DMS 273 (cell line): ENCODE results near the gene FGD3.

ENCODE experiments used
- DNase-seq: peaks from one replicate; lab custom pipeline; 2025; ENCODE audit not compliant: unreplicated experiment; lab: John Stamatoyannopoulos, UW

FGD3 gene

DNA sequence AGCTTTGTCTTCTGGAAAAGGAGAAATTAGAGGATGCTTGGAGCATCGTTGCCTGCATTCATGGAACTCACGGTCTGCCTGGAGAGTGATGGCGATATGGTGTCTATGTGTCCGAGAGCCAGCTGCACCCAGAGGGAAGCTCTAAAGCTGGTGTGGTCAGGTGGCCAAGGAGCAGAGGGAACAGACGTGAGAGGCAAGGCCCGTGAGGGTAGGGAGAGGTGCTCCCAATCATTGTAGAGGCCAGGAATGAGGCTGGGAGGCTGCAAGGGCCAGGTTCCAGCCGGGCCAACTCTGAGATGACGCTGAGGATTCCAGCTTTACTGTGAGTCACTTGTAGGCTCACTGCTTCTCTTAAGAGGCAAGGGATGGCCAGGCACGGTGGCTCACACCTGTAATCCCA lies 7.6 kb downstream of the FGD3 start:
- DNase-seq, result no peak

- DNase-seq, result no peak
Measured at GRCh38 chr9:92960561-92961290, 13.4 kb downstream of the FGD3 start.

- no peak for DNase-seq
Measured at GRCh38 chr9:92961627-92962302, 14.4 kb downstream of the FGD3 start.

DNA sequence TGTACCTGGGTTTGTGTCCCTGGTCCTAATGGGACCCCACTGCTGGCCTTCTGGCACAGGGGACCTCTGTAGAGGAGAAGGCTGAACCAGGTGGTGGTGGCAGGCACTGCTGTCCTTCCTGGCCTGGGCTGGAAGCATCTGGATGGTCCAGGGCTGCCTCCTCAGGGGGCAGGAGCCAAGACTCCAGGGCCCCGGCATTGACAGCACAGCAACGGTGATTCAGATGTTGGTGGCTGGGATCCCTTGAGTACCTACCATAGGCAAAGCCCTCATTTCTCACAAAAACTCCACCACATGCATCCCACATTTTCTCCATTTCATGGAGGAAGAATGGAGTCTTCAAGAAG lies 15.0 kb downstream of the FGD3 start:
- no peak for DNase-seq

DNA sequence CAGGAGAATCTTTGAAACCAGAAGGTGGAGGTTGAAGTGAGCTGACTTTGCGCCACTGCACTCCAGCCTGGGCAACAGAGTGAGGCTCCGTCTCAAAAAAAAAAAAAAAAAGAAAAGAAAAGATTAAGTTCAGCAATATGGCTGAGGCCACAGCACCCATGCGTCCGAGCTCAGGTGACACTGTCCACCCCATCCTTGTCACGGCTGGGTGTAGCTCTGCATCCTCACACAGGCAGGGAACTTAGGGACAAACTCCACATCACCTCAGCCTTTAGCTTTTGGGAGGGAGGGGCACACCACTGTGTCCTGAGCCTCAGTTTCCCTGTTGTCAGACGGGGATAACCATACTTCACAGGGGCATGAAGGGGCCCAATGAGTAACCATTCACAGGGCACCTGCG lies 15.5 kb downstream of the FGD3 start:
- no peak for DNase-seq

- no peak for DNase-seq
Measured at GRCh38 chr9:92963831-92964606, 16.7 kb downstream of the FGD3 start.

GRCh38 chr9:92964607-92965060 lies 17.3 kb downstream of the FGD3 start:
- DNase-seq, result no peak

GRCh38 chr9:92965061-92965758 lies 17.9 kb downstream of the FGD3 start:
- DNase-seq, result no peak

GRCh38 chr9:92965759-92966517 lies 18.6 kb downstream of the FGD3 start:
- no peak for DNase-seq

DNA sequence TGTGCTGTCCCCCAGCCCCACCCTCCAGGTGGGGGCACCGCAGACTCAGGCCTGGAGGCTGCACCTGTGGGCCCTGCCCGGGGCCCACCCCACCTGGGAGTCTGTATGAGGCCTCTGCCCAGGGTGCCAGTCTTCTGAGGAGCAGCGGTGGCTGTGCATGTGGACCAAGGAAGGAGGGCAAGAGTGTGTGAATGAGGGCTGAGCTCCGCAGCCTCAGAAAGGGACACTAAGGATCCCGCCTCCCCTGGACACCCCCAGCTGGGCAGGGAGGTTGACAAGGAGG lies 19.1 kb downstream of the FGD3 start:
- no peak for DNase-seq

DNA sequence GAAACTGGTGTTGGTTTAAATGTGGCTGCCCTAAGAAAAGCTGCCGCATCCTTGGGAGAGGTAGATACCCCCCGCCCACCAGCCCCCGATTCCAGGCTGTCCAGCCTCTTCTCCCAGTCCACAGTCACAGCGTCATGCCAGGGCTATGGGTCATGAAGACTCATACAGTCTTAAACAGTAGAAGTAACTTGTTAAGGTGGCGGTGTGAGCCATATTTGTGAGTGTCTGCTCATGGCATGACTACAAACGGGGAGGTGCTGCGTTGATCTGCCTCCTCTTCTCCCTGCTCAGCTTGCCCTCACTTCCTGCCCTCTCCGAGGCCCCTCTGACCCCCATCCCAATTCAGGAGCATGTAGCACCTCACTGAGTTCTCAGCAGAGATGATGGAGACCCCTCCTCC lies 20.8 kb downstream of the FGD3 start:
- no peak for DNase-seq

GRCh38 chr9:92969516-92970466 lies 22.5 kb downstream of the FGD3 start:
- no peak for DNase-seq

DNA sequence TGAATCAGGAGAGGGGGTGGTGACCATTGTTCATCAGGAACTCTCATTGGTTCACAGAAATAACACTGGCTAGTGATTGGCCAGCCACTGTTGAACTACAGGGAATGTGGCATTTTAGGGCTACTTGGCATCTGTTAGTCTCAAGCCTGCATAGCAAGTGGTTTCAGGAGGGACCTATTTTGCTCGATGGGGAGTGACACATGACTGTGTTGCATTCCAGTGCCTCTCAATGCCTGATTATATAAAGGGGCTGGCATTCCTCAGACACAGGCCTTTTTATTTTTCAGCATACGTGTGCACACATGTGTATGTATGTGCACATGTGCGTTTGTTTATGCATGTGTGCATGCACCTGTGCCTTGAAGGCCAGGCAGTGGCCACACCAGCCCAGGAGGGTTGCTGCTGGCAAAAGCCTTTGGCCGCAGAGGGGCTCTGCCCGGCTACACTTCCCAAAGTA lies 23.2 kb downstream of the FGD3 start:
- peak; percentile 37 for DNase-seq

DNA sequence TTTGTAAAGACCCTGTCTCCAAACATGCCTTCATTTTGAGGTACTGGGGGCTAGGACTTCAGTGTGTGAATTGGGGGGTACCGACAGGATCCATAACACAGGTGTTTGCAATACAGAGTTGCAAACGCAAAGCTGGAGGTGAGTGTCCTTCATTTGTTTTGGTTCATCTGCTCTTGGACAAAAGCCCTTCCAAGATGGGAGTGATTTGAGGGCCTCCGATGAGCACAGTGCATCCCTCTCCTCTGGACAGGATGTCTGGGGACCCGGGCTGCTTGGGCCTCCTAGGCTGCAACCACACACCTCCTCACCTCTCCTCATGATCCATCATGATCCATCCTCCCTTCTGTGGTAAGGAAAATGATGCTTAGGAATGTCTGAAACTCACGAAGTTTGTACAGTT lies 23.8 kb downstream of the FGD3 start:
- no peak for DNase-seq

DNA sequence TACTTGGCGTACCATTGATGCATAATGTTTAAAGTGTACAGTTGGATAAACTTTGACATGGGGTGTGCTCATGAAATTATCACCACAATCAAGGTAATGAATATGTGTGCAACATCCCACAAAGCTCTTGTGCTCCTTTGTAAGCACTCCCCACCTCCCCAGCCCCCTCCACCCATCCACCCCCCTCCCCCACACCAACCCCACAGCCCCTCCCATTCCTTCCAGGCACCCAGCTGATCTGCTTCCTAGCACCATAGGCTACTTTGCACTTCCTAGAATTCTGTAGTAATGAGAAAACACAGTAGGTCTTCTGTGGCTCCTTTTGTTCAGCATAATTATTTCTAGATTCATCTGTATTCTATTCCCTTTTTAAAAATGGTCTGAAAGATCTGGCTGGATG lies 24.5 kb downstream of the FGD3 start:
- no peak for DNase-seq

DNA sequence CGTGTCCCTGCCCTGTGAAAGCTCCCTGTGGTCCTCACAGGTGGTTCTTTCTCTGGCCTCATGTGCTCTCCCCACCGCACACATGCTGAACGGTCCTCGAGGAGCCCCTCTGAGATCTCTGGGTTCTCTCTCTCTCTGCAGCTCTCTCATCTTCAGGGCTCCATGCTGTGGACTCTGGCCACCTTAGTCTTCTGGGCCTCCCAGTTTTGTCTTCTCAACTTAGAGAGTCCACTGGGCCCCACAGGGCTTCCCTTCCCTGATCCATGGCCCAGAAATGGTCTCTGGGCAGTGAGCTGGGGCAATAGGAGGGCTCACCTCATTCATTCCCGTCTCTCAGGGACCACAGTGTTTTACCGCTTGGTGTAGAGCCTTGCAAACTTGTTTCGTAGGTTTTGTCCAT lies 26.4 kb downstream of the FGD3 start:
- no peak for DNase-seq

DNA sequence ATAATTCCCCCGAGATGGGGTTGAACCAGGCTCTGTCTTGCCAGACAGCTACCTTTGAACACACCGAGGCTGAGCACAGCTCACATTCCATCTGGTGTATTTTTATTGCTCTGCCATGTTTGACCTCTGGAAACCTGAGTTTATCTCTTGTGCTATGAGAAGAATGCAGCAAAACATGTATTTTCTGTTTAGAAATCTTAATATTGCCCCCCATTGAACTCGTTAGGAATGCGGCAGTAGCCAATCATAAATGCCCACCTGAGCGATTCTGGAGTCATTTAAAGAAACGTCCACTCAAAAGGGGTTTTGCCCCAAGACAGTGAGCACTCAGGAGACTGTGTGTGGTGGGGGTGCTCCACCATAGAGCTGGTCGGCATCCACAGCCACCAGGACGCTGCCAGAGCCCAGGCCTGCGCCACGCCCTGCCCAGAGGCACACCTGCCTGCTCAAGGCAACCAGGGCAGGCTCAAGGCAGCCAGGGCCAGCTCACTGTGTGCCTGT lies 26.9 kb downstream of the FGD3 start:
- DNase-seq, result no peak

DNA sequence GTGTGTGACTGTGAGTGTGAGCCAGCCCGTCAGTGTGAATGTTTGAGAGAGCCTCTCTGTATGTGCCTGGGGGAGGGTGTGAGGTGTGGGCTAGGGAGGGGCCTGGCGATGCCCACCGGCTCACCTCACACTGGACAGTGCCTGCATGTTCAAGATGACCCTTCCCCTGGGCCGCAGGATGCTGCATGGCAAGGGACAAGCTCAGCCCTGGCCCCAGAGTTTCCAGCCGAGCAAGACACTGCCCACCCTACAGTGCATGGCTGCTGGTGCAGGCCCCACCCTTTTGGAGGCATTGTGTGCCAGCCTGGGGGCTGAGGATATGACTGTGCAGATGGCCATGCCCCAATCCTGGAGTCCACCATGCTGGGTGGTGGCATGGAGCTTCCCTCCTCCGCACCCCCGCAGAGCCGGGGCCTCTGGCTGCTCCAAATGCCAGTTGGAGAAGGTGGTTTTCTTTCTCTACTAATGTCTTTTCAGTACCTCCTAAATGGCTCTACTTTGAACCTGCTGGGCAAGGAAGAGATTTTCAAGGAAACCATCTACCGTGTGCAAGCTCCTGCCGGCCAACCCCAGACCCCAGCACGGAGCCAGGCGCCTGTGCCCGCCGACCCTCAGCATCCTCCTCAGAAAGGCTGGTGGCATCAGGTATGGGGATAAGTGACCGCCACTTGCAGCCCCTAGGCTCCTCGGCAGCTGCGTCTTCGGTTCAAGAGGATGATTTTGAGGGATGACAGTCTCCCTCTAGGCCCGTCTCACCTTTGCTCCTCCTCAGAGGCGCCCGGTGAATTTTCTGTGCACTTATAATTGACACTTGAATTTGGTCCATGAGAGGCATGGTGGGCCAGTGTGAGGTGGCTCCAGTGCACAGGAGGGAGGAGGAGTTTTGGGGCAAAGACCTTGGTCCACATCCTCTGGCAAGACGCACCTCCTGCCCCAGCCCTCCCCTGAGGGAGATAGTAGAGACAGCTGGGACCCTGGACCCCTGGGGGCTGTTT lies 27.7 kb downstream of the FGD3 start:
- no peak for DNase-seq
